WI38 (cell line): ENCODE results near the gene ITPR3.
A peak's percentile ranks its signal among the peaks of the same experiment; 100 is the strongest.

Experiments
- H3K4me3 ChIP-seq: 2 replicates; pipeline ENCODE4 v1.5.1; 2011; ENCODE audit warnings: low read depth, mild to moderate bottlenecking, control low read depth, low read length
- CTCF ChIP-seq: IDR thresholded peaks from 2 replicates; pipeline ENCODE4 v1.5.1; 2012; ENCODE audit warnings: low read depth, mild to moderate bottlenecking, control low read depth, low read length

Gene ITPR3

GRCh38 chr6:33578588-33579011 is 42.5 kb upstream of the ITPR3 start:
- peak overlapping the region; percentile 97 for H3K4me3 ChIP-seq
- no peak for TF ChIP-seq CTCF

- H3K4me3 ChIP-seq: peak within 1 kb of the TSS; percentile 97
- TF ChIP-seq CTCF: peak; percentile 13; the same call in 1 of the 2 replicates
Measured at GRCh38 chr6:33579828-33580714, 41.1 kb upstream of the ITPR3 start, which contains the start of gene BAK1. Gene BAK1, minus strand, starts transcription at chr6:33580276. Its CDS starts 2,672 bp downstream, at chr6:33577604.

GRCh38 chr6:33581186-33581585 is 39.9 kb upstream of the ITPR3 start:
- TF ChIP-seq CTCF: no peak
- no peak overlapping the region for H3K4me3 ChIP-seq

- TF ChIP-seq CTCF: peak; percentile 47
- no peak overlapping the region for H3K4me3 ChIP-seq
Measured at GRCh38 chr6:33583591-33584155, 37.4 kb upstream of the ITPR3 start.

- no peak overlapping the region for H3K4me3 ChIP-seq
Measured at GRCh38 chr6:33584700-33585402, 36.3 kb upstream of the ITPR3 start.

GRCh38 chr6:33585403-33586107 is 35.6 kb upstream of the ITPR3 start:
- peak; percentile 97 for TF ChIP-seq CTCF

More at GRCh38 chr6:33584700-33585402, 36.3 kb upstream of the ITPR3 start:
- peak; percentile 3; the same call in 1 of the 2 replicates for TF ChIP-seq CTCF

More at GRCh38 chr6:33585403-33586107, 35.6 kb upstream of the ITPR3 start:
- no peak overlapping the region for H3K4me3 ChIP-seq
